WTC11 (cell line): Measurements from ENCODE around the gene ELMO1. TPM values are rescaled to one million over a fixed set of nuclear protein-coding genes. Genes with fewer than 3 reads are reported as not detected.

Experiments used
- ATAC-seq: fragments of 200-7000 bp; cut with Tn5 transposase; 2 replicates; pipeline ENCODE4 v1.10.0; 2021; ENCODE audit warnings: mild to moderate bottlenecking, moderate library complexity
- CTCF ChIA-PET: fragments of 300-600 bp; sonication (Branson Sonifier 250); formaldehyde crosslinking; loops from one replicate; lab custom pipeline; 2021; ENCODE audit warnings: antibody characterized with exemption; lab: Charles Lee
- POLR2A ChIA-PET: fragments of 350-600 bp; sonication (Branson Sonifier 250); formaldehyde crosslinking; loops from one replicate; lab custom pipeline; 2021; ENCODE audit warnings: antibody characterized with exemption; lab: Charles Lee
- DNase-seq: peaks from one replicate; pipeline ENCODE4 v3.0.0; 2021; ENCODE audit warnings: low spot score
- H3K27ac Mint-ChIP-seq: 2 replicates; pipeline ENCODE4 v1.8.0; 2021; ENCODE audit warnings: mixed read lengths
- H3K27me3 Mint-ChIP-seq: 2 replicates; pipeline ENCODE4 v1.8.0; 2021; ENCODE audit warnings: low read depth, mild to moderate bottlenecking, moderate library complexity, mixed read lengths
- H3K36me3 Mint-ChIP-seq: 2 replicates; pipeline ENCODE4 v1.8.0; 2021; ENCODE audit warnings: mixed read lengths
- H3K4me1 Mint-ChIP-seq: 2 replicates; pipeline ENCODE4 v1.8.0; 2022; ENCODE audit warnings: mixed read lengths
- H3K4me3 Mint-ChIP-seq: 2 replicates; pipeline ENCODE4 v1.8.0; 2021; ENCODE audit warnings: mild to moderate bottlenecking, moderate library complexity, mixed read lengths
- H3K9me3 Mint-ChIP-seq: 2 replicates; pipeline ENCODE4 v1.8.0; 2021; ENCODE audit warnings: mixed read lengths
- CBFB ChIP-seq: sonication (generic); formaldehyde crosslinking; IDR thresholded peaks from 2 replicates; pipeline ENCODE4 v1.8.1; 2022; ENCODE audit warnings: mild to moderate bottlenecking, low read depth, missing genetic modification reagents
- CDX4 ChIP-seq: fragments of 250-450 bp; sonication (Bioruptor Pico); IDR thresholded peaks from 2 replicates; pipeline ENCODE4 v1.9.0; 2021; ENCODE audit warnings: moderate library complexity, mild to moderate bottlenecking, inconsistent platforms, borderline replicate concordance
- E2F1 ChIP-seq: sonication (generic); formaldehyde crosslinking; IDR thresholded peaks from 2 replicates; pipeline ENCODE4 v1.8.0; 2022; ENCODE audit warnings: mild to moderate bottlenecking, missing genetic modification reagents
- EMX1 ChIP-seq: fragments of 250-450 bp; sonication (Bioruptor Pico); IDR thresholded peaks from 2 replicates; pipeline ENCODE4 v1.8.0; 2021; ENCODE audit warnings: mild to moderate bottlenecking
- HMGXB4 ChIP-seq: sonication (generic); formaldehyde crosslinking; IDR thresholded peaks from 2 replicates; pipeline ENCODE4 v1.8.1; 2023; ENCODE audit warnings: mild to moderate bottlenecking, moderate library complexity, missing genetic modification reagents
- MAX ChIP-seq: sonication (generic); formaldehyde crosslinking; IDR thresholded peaks from 2 replicates; pipeline ENCODE4 v1.8.0; 2022; ENCODE audit warnings: mild to moderate bottlenecking, missing genetic modification reagents
- MLX ChIP-seq: sonication (generic); formaldehyde crosslinking; IDR thresholded peaks from 2 replicates; pipeline ENCODE4 v1.8.1; 2023; ENCODE audit warnings: mild to moderate bottlenecking, missing genetic modification reagents, moderate library complexity
- NR3C1 ChIP-seq: sonication (generic); formaldehyde crosslinking; conservative IDR thresholded peaks from 2 replicates; pipeline ENCODE4 v1.8.1; 2023; ENCODE audit warnings: low read depth, mild to moderate bottlenecking, missing genetic modification reagents
- OVOL2 ChIP-seq: fragments of 250-450 bp; sonication (Bioruptor Pico); IDR thresholded peaks from 2 replicates; pipeline ENCODE4 v1.9.0; 2021; ENCODE audit warnings: mild to moderate bottlenecking, borderline replicate concordance
- PRDM15 ChIP-seq: sonication (generic); formaldehyde crosslinking; IDR thresholded peaks from 2 replicates; pipeline ENCODE4 v1.8.0; 2022; ENCODE audit warnings: missing genetic modification reagents
- PREB ChIP-seq: sonication (generic); formaldehyde crosslinking; IDR thresholded peaks from 2 replicates; pipeline ENCODE4 v1.8.1; 2022; ENCODE audit warnings: mild to moderate bottlenecking, missing genetic modification reagents, moderate library complexity, borderline replicate concordance
- RORB ChIP-seq: fragments of 250-450 bp; sonication (Bioruptor Pico); IDR thresholded peaks from 2 replicates; pipeline ENCODE4 v1.9.0; 2021; ENCODE audit warnings: mild to moderate bottlenecking
- STAT6 ChIP-seq: sonication (generic); formaldehyde crosslinking; conservative IDR thresholded peaks from 2 replicates; pipeline ENCODE4 v1.8.1; 2023; ENCODE audit warnings: mild to moderate bottlenecking, low read depth, missing genetic modification reagents, moderate library complexity
- ZNF263 ChIP-seq: sonication (generic); formaldehyde crosslinking; IDR thresholded peaks from 2 replicates; pipeline ENCODE4 v1.8.1; 2022; ENCODE audit warnings: low read depth, mild to moderate bottlenecking, moderate library complexity, missing genetic modification reagents
- total RNA-seq: library from RNA; stranded (reverse); gene quantifications from 3 replicates; pipeline ENCODE4 v1.2.3, GENCODE V29; 2021

Gene ELMO1
- total RNA-seq, 1 experiment from 2014 or later: 19.4 TPM

- TF ChIP-seq RORB (CRISPR knock-in tag) (no peak), NR3C1 (CRISPR knock-in tag) (no peak)
- H3K27ac Mint-ChIP-seq: no peak overlapping the region
- H3K4me3 Mint-ChIP-seq: no peak overlapping the region
- POLR2A ChIA-PET: no interaction called here
- no peaks in the 10 kb centered on the region for H3K27me3 Mint-ChIP-seq
- no peak for ATAC-seq
- CTCF ChIA-PET: no interaction called here
- peaks cover 13% of the 10 kb centered on the region for H3K36me3 Mint-ChIP-seq
- DNase-seq: no peak
- H3K4me1 Mint-ChIP-seq: peaks cover 15% of the 10 kb centered on the region
- peaks cover 22% of the 10 kb centered on the region for H3K9me3 Mint-ChIP-seq
These were observed 115.6 kb downstream of the ELMO1 start for GRCh38 chr7:37333075-37333474.

- H3K27ac Mint-ChIP-seq: no peak overlapping the region
- ChIA-PET CTCF (no interaction called here), POLR2A (no interaction called here)
- peaks cover 18% of the 10 kb centered on the region for H3K4me1 Mint-ChIP-seq
- TF ChIP-seq STAT6 (no peak), MLX (no peak), OVOL2 (CRISPR knock-in tag) (no peak), E2F1 (CRISPR knock-in tag) (no peak), ZNF263 (CRISPR knock-in tag) (no peak), CBFB (no peak)
- peaks cover 13% of the 10 kb centered on the region for H3K36me3 Mint-ChIP-seq
- DNase-seq (no peak), ATAC-seq (no peak)
- H3K27me3 Mint-ChIP-seq: no peaks in the 10 kb centered on the region
- no peak overlapping the region for H3K4me3 Mint-ChIP-seq
- peaks cover 22% of the 10 kb centered on the region for H3K9me3 Mint-ChIP-seq
These were observed 116.2 kb downstream of the ELMO1 start for GRCh38 chr7:37332243-37333016.

- ChIA-PET CTCF (no interaction called here), POLR2A (no interaction called here)
- H3K4me3 Mint-ChIP-seq: no peak overlapping the region
- H3K4me1 Mint-ChIP-seq: peaks cover 29% of the 10 kb centered on the region
- ATAC-seq (no peak), DNase-seq (no peak)
- no peaks in the 10 kb centered on the region for H3K27me3 Mint-ChIP-seq
- H3K36me3 Mint-ChIP-seq: peaks cover 9% of the 10 kb centered on the region
- TF ChIP-seq MAX (CRISPR knock-in tag): no peak
- no peak overlapping the region for H3K27ac Mint-ChIP-seq
- peaks cover 14% of the 10 kb centered on the region for H3K9me3 Mint-ChIP-seq
These were observed 117.9 kb downstream of the ELMO1 start for GRCh38 chr7:37330775-37331174.

GRCh38 chr7:37329940-37330339 lies 118.7 kb downstream of the ELMO1 start:
- Mint-ChIP-seq H3K4me1 (peaks cover 29% of the 10 kb centered on the region), H3K27me3 (no peaks in the 10 kb centered on the region), H3K4me3 (no peak overlapping the region), H3K27ac (no peak overlapping the region), H3K36me3 (peaks cover 9% of the 10 kb centered on the region), H3K9me3 (peaks cover 14% of the 10 kb centered on the region)
- CTCF ChIA-PET: no interaction called here
- DNase-seq (no peak), ATAC-seq (no peak)
- POLR2A ChIA-PET: no interaction called here
- no peak for TF ChIP-seq PRDM15
- TF ChIP-seq PREB (CRISPR knock-in tag): no peak
- TF ChIP-seq EMX1 (CRISPR knock-in tag): no peak
- TF ChIP-seq CDX4: no peak
- TF ChIP-seq HMGXB4 (CRISPR knock-in tag): no peak
- TF ChIP-seq NR3C1 (CRISPR knock-in tag): no peak
